ENCODE data around the gene ICAM5. TPM values are rescaled to one million over a fixed set of nuclear protein-coding genes. Genes with fewer than 3 reads are reported as not detected.
A peak's percentile ranks its signal among the peaks of the same experiment; 100 is the strongest.
"Not testable (repeated sequence)": the region's sequence is repeated elsewhere in the genome, so short reads cannot be mapped to it uniquely, and the experiment has no call there.

The ICAM5 gene
- total RNA-seq, 2 donors from 2014 or later, result 0.76 to 1.1 TPM

GRCh38 chr19:10269333-10270179 lies 20.2 kb upstream of the ICAM5 start:
- ATAC-seq (peak; percentile 84), DNase-seq (peak; percentile 77 to 90)
- intact Hi-C loops (cut with DNase I, micrococcal nuclease), result loop anchor here (2.0 to 5.0 kb wide), 2 partner anchors 118 to 119 kb away; no protein-coding TSS in a partner anchor

- DNase-seq, result peak; percentile 77 to 81
- peak; percentile 59 for ATAC-seq
- intact Hi-C loops (cut with DNase I, micrococcal nuclease), result no loop called here
These were observed 19.6 kb upstream of the ICAM5 start for GRCh38 chr19:10270180-10270615.

- intact Hi-C loops (cut with DNase I, micrococcal nuclease), result no loop called here
- ATAC-seq (peak; percentile 66), DNase-seq (peak; percentile 83)
These were observed 18.9 kb upstream of the ICAM5 start, which contains the start of gene ICAM1 for GRCh38 chr19:10270616-10271394. Gene ICAM1, plus strand, starts transcription at chr19:10271120. Its CDS starts 40 bp downstream, at chr19:10271160.

GRCh38 chr19:10271543-10272086 lies 18.1 kb upstream of the ICAM5 start:
- intact Hi-C loops (cut with DNase I, micrococcal nuclease), result no loop called here
- DNase-seq (peak in 1 of 2 donors; percentile 52), ATAC-seq (no peak)

GRCh38 chr19:10274589-10274988 lies 15.2 kb upstream of the ICAM5 start:
- no peak for DNase-seq
- intact Hi-C loops (cut with DNase I, micrococcal nuclease), result no loop called here
- ATAC-seq, result no peak

- intact Hi-C loops (cut with DNase I, micrococcal nuclease), result no loop called here
These were observed 11.8 kb upstream of the ICAM5 start for GRCh38 chr19:10277795-10278589.

GRCh38 chr19:10278935-10279334 lies 10.8 kb upstream of the ICAM5 start:
- intact Hi-C loops (cut with DNase I, micrococcal nuclease), result no loop called here

More at GRCh38 chr19:10277795-10278589, 11.8 kb upstream of the ICAM5 start:
- ATAC-seq (no peak), DNase-seq (no peak)

GRCh38 chr19:10279737-10280442 lies 9.9 kb upstream of the ICAM5 start:
- intact Hi-C loops (cut with DNase I, micrococcal nuclease), result loop anchor here in 1 of 2 donors (10.0 kb wide), 1 partner anchor 425 kb away; the partner anchor contains the start of gene QTRT1
- ATAC-seq, result no peak
- no peak for DNase-seq

More at GRCh38 chr19:10278935-10279334, 10.8 kb upstream of the ICAM5 start:
- DNase-seq (no peak), ATAC-seq (no peak)

- ATAC-seq, DNase-seq: not testable (repeated sequence)
- intact Hi-C loops (cut with DNase I, micrococcal nuclease), result loop anchor here in 1 of 2 donors (10.0 kb wide), 1 partner anchor 423 kb away; the partner anchor contains the start of gene QTRT1
These were observed 7.7 kb upstream of the ICAM5 start for GRCh38 chr19:10282043-10282442.

GRCh38 chr19:10283301-10284064 lies 6.3 kb upstream of the ICAM5 start:
- DNase-seq (no peak), ATAC-seq (no peak)
- intact Hi-C loops (cut with DNase I, micrococcal nuclease), result loop anchor here in 1 of 2 donors (10.0 kb wide), 1 partner anchor 421 kb away; the partner anchor contains the start of gene QTRT1

GRCh38 chr19:10284065-10284959 lies 5.4 kb upstream of the ICAM5 start:
- DNase-seq, result no peak
- intact Hi-C loops (cut with DNase I, micrococcal nuclease), result loop anchor here in 1 of 2 donors (10.0 kb wide), 1 partner anchor 420 kb away; the partner anchor contains the start of gene QTRT1
- ATAC-seq, result no peak

- ATAC-seq, result no peak
- intact Hi-C loops (cut with DNase I, micrococcal nuclease), result loop anchor here in 1 of 2 donors (10.0 kb wide), 1 partner anchor 420 kb away; the partner anchor contains the start of gene QTRT1
- no peak for DNase-seq
These were observed 4.8 kb upstream of the ICAM5 start for GRCh38 chr19:10284960-10285278.

GRCh38 chr19:10285393-10285792 lies 4.4 kb upstream of the ICAM5 start:
- DNase-seq (no peak), ATAC-seq (no peak)
- intact Hi-C loops (cut with DNase I, micrococcal nuclease), result loop anchor here in 1 of 2 donors (10.0 kb wide), 1 partner anchor 419 kb away; the partner anchor contains the start of gene QTRT1

GRCh38 chr19:10286803-10287737 lies 2.7 kb upstream of the ICAM5 start, which contains the start of gene ICAM4:
Gene ICAM4, plus strand, starts transcription at chr19:10286955. Its CDS starts 58 bp downstream, at chr19:10287013.
- intact Hi-C loops (cut with DNase I, micrococcal nuclease), result loop anchor here in 1 of 2 donors (10.0 kb wide), 1 partner anchor 418 kb away; the partner anchor contains the start of gene QTRT1
- ATAC-seq (peak; percentile 24), DNase-seq (peak; percentile 43 to 67)

All from left colon (tissue), 2 donors.